ENCODE data around the gene C6orf89. TPM values are rescaled to one million over a fixed set of nuclear protein-coding genes. Genes with fewer than 3 reads are reported as not detected.

Gene C6orf89
- polyA plus RNA-seq, 3 donors = 19.2 to 37.5 (median 29.2) TPM

GRCh38 chr6:36929152-36929551 lies 43.4 kb downstream of the C6orf89 start:
- Mint-ChIP-seq H3K4me3 (no peak overlapping the region), H3K36me3 (peaks cover 33 to 38% of the 10 kb centered on the region in 2 donors), H3K9me3 (no peaks in the 10 kb centered on the region), H3K4me1 (no peaks in the 10 kb centered on the region), H3K27ac (peak overlapping the region in 2 of 7 donors; percentile 31 to 51), H3K27me3 (ENCODE audit: low read depth in 3 of 3) (peaks cover 4 to 6% (median 5%) of the 10 kb centered on the region in 3 donors)
- H3K27me3 ChIP-seq (ENCODE audit: control insufficient read depth in 2 of 2, insufficient read depth in 2 of 2, low read length in 2 of 2) = no peaks in the 10 kb centered on the region
- no peak overlapping the region for H3K4me2 ChIP-seq (replicated peaks; ENCODE audit: extremely low read depth, low read length, poor library complexity, severe bottlenecking)
- intact Hi-C loops (cut with micrococcal nuclease) = no loop called here
- H2AFZ ChIP-seq (ENCODE audit: insufficient read depth, low read depth, low read length, poor library complexity, severe bottlenecking) = no peak overlapping the region
- WGBS (ENCODE audit: insufficient coverage) = 92% methylated on average over 9 of the region's 10 CpGs
- no peak overlapping the region for H3K9ac ChIP-seq (ENCODE audit: insufficient read depth, low read length, poor library complexity, severe bottlenecking)
- H3K4me1 ChIP-seq (ENCODE audit: control insufficient read depth in 1 of 2, insufficient read depth in 2 of 2, low read length in 2 of 2) = no peaks in the 10 kb centered on the region
- no peak overlapping the region for H3K4me3 ChIP-seq (replicated peaks in 1 of 3; ENCODE audit: low read depth in 2 of 3, low read length in 3 of 3)
- H4K20me1 ChIP-seq (ENCODE audit: insufficient read depth, low read length) = no peaks in the 10 kb centered on the region
- no peak for TF ChIP-seq CTCF (IDR thresholded peaks at IDR 0.05)
- H3K27ac ChIP-seq (ENCODE audit: low read depth in 1 of 2, low read length in 2 of 2) = no peak overlapping the region
- no peaks in the 10 kb centered on the region for H3K9me3 ChIP-seq (replicated peaks in 1 of 2; ENCODE audit: control insufficient read depth in 1 of 2, insufficient read depth in 1 of 2, low read length in 2 of 2)
- no peak for DNase-seq
- peaks cover 15 to 32% of the 10 kb centered on the region in 2 donors for H3K36me3 ChIP-seq (replicated peaks in 1 of 2; ENCODE audit: control insufficient read depth in 1 of 2, insufficient read depth in 2 of 2, low read length in 2 of 2)
- no peaks in the 10 kb centered on the region for H3K79me2 ChIP-seq (ENCODE audit: insufficient read depth, low read length)

- no peaks in the 10 kb centered on the region for H3K79me2 ChIP-seq (ENCODE audit: insufficient read depth, low read length)
- Mint-ChIP-seq H3K27me3 (ENCODE audit: low read depth in 3 of 3) (peaks cover 4 to 6% (median 5%) of the 10 kb centered on the region in 3 donors), H3K27ac (no peak overlapping the region), H3K4me3 (no peak overlapping the region), H3K9me3 (no peaks in the 10 kb centered on the region), H3K4me1 (no peaks in the 10 kb centered on the region), H3K36me3 (peaks cover 29 to 34% of the 10 kb centered on the region in 2 donors)
- no peak overlapping the region for H3K27ac ChIP-seq (ENCODE audit: low read depth in 1 of 2, low read length in 2 of 2)
- WGBS (ENCODE audit: insufficient coverage) = 90% methylated on average over 3 of the region's 5 CpGs
- H3K36me3 ChIP-seq (replicated peaks in 1 of 2; ENCODE audit: control insufficient read depth in 1 of 2, insufficient read depth in 2 of 2, low read length in 2 of 2) = peaks cover 11 to 27% of the 10 kb centered on the region in 2 donors
- DNase-seq = no peak
- no peaks in the 10 kb centered on the region for H3K4me1 ChIP-seq (ENCODE audit: control insufficient read depth in 1 of 2, insufficient read depth in 2 of 2, low read length in 2 of 2)
- H2AFZ ChIP-seq (ENCODE audit: insufficient read depth, low read depth, low read length, poor library complexity, severe bottlenecking) = no peak overlapping the region
- H3K4me2 ChIP-seq (replicated peaks; ENCODE audit: extremely low read depth, low read length, poor library complexity, severe bottlenecking) = no peak overlapping the region
- TF ChIP-seq CTCF (IDR thresholded peaks at IDR 0.05) = no peak
- no peaks in the 10 kb centered on the region for H4K20me1 ChIP-seq (ENCODE audit: insufficient read depth, low read length)
- H3K4me3 ChIP-seq (replicated peaks in 1 of 3; ENCODE audit: low read depth in 2 of 3, low read length in 3 of 3) = no peak overlapping the region
- H3K9ac ChIP-seq (ENCODE audit: insufficient read depth, low read length, poor library complexity, severe bottlenecking) = no peak overlapping the region
- intact Hi-C loops (cut with micrococcal nuclease) = no loop called here
- no peaks in the 10 kb centered on the region for H3K27me3 ChIP-seq (ENCODE audit: control insufficient read depth in 2 of 2, insufficient read depth in 2 of 2, low read length in 2 of 2)
- no peaks in the 10 kb centered on the region for H3K9me3 ChIP-seq (replicated peaks in 1 of 2; ENCODE audit: control insufficient read depth in 1 of 2, insufficient read depth in 1 of 2, low read length in 2 of 2)
Observed at GRCh38 chr6:36929607-36930006, 43.9 kb downstream of the C6orf89 start.

Measured in CD14-positive monocyte (primary cell).